Breast epithelium (tissue), 3 donors: ENCODE measurements around the gene TEX26.

Source experiments
- CTCF ChIP-seq, 3 donors: fragments of 450-650 bp; IDR thresholded peaks; one replicate each; pipeline ENCODE4 v1.5.1; 2016 to 2017; ENCODE audit warnings: antibody characterized with exemption in 3 of 3, mild to moderate bottlenecking in 3 of 3, moderate library complexity in 3 of 3
- POLR2A ChIP-seq: fragments of 450-650 bp; IDR thresholded peaks from one replicate; pipeline ENCODE4 v1.6.1; 2016; ENCODE audit warnings: antibody characterized with exemption, mild to moderate bottlenecking, moderate library complexity

GRCh38 chr13:30983431-30983830, 51.0 kb downstream of the TEX26 start:
- TF ChIP-seq POLR2A (no peak), CTCF (IDR thresholded peaks at IDR 0.05) (no peak)
